ENCODE data around the gene DSTYK.
A peak's percentile ranks its signal among the peaks of the same experiment; 100 is the strongest.

GRCh38 chr1:205227584-205228013 lies 16.1 kb upstream of the DSTYK start, which contains the start of gene TMCC2:
- TF ChIP-seq CTCF (IDR thresholded peaks at IDR 0.05) (no peak), POLR2AphosphoS5 (IDR thresholded peaks at IDR 0.05) (peak in 3 of 4 donors; percentile 15 to 69 (median 32))
